ENCODE data around the gene TMEM190.

Gene TMEM190

GRCh38 chr19:55352549-55353145 is 24.0 kb upstream of the TMEM190 start:
- no peak overlapping the region for H3K4me3 ChIP-seq (ENCODE audit: low read depth, low read length)
- TF ChIP-seq, protein P1, sequence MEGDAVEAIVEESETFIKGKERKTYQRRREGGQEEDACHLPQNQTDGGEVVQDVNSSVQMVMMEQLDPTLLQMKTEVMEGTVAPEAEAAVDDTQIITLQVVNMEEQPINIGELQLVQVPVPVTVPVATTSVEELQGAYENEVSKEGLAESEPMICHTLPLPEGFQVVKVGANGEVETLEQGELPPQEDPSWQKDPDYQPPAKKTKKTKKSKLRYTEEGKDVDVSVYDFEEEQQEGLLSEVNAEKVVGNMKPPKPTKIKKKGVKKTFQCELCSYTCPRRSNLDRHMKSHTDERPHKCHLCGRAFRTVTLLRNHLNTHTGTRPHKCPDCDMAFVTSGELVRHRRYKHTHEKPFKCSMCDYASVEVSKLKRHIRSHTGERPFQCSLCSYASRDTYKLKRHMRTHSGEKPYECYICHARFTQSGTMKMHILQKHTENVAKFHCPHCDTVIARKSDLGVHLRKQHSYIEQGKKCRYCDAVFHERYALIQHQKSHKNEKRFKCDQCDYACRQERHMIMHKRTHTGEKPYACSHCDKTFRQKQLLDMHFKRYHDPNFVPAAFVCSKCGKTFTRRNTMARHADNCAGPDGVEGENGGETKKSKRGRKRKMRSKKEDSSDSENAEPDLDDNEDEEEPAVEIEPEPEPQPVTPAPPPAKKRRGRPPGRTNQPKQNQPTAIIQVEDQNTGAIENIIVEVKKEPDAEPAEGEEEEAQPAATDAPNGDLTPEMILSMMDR (IDR thresholded peaks at IDR 0.05; ENCODE audit: low read depth, low read length, missing control alignments): no peak
- DNase-seq (ENCODE audit: low read depth): no peak
- in situ Hi-C loops (cut with HindIII; ENCODE audit: low sequenced_read_pairs): loop anchor here (5.0 to 10.0 kb wide), 3 partner anchors 40 to 252 kb away; partner anchors contain the start of genes ZNF524 and ZNF865

GRCh38 chr19:55353356-55353802 is 23.2 kb upstream of the TMEM190 start:
- no peak for DNase-seq (ENCODE audit: low read depth)
- TF ChIP-seq, protein P1 (IDR thresholded peaks at IDR 0.05; ENCODE audit: low read depth, low read length, missing control alignments): no peak
- in situ Hi-C loops (cut with HindIII; ENCODE audit: low sequenced_read_pairs): loop anchor here (5.0 to 10.0 kb wide), 3 partner anchors 39 to 251 kb away; partner anchors contain the start of genes ZNF524 and ZNF865
- H3K4me3 ChIP-seq (ENCODE audit: low read depth, low read length): peak overlapping the region; percentile 43

GRCh38 chr19:55353803-55354697 is 22.6 kb upstream of the TMEM190 start:
- TF ChIP-seq, protein P1 (IDR thresholded peaks at IDR 0.05; ENCODE audit: low read depth, low read length, missing control alignments): no peak
- no peak for DNase-seq (ENCODE audit: low read depth)
- in situ Hi-C loops (cut with HindIII; ENCODE audit: low sequenced_read_pairs): loop anchor here (5.0 to 10.0 kb wide), 3 partner anchors 38 to 251 kb away; partner anchors contain the start of genes ZNF524 and ZNF865
- peak overlapping the region; percentile 43 for H3K4me3 ChIP-seq (ENCODE audit: low read depth, low read length)

DNA sequence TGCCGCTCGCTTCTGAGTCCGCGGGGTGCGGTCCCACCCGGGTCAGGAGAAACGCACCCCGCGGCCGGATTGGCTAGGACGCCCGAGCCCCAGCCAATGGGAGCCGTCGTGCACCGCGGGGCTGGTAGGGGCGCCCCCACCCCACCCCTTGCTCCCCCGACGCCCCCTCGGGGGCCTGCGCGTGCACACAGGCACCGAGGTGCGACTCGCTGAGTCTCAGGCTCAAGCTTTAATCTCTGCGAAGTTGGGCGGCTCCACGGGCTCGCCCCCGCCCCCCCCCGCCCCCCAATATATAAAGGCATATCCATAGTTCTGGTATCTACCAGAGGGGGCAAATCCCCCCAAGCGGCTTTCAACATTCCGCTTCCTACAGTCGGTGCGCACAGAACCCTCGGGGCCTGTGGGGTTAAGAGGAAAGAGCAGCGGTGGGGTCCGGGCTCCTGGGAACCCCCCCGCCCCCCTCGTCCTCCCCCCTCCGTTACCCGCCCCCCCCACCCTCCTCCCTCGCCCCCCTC is 21.9 kb upstream of the TMEM190 start, which contains the start of gene COX6B2:
COX6B2 (minus strand) TSS at position 22 of the 515 bp plus-strand sequence. CDS start 198 bp downstream, outside the sequence.
- TF ChIP-seq, protein P1 (IDR thresholded peaks at IDR 0.05; ENCODE audit: low read depth, low read length, missing control alignments): no peak
- in situ Hi-C loops (cut with HindIII; ENCODE audit: low sequenced_read_pairs): loop anchor here (5.0 to 10.0 kb wide), 3 partner anchors 38 to 250 kb away; partner anchors contain the start of genes ZNF524 and ZNF865
- peak within 1 kb of the TSS; percentile 43 for H3K4me3 ChIP-seq (ENCODE audit: low read depth, low read length)
- DNase-seq (ENCODE audit: low read depth): no peak

DNA sequence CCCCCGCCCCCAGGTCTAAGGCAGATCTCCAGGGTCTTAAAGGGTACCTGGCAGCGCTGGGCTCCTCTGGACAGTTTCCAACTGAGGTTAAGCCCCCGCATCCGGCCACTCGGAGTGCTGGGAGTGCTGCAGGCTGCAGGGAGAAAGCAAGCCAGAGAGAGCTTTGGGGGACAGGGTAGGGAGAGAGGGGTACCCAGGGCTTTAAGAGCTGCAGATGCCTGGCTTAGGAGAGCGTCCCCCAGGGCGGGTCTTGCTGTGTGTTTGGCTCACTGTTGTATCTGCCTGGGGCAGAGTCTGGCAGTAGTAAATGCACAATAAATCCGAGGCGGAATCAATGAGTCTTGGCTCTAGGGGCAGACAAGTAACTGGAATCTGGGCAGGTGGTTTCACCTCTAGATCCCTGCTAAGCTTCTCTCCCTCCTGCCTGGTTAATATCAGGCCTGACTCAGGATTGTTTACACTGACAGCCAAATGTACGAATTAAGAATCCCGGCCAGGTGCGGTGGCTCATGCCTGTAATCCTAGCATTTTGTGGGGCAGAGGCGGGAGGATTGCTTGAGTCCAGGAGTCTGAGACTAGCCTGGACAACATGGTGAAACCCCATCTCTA is 21.3 kb upstream of the TMEM190 start:
- TF ChIP-seq, protein P1 (IDR thresholded peaks at IDR 0.05; ENCODE audit: low read depth, low read length, missing control alignments): no peak
- DNase-seq (ENCODE audit: low read depth): no peak
- H3K4me3 ChIP-seq (ENCODE audit: low read depth, low read length): no peak overlapping the region
- in situ Hi-C loops (cut with HindIII; ENCODE audit: low sequenced_read_pairs): loop anchor here (10.0 kb wide), 2 partner anchors 181 to 249 kb away; partner anchors contain the start of genes ZNF524 and ZNF865
